ENCODE measurements around the gene THADA. TPM values are rescaled to one million over a fixed set of nuclear protein-coding genes. Genes with fewer than 3 reads are reported as not detected.
"Not testable (repeated sequence)": the region's sequence is repeated elsewhere in the genome, so short reads cannot be mapped to it uniquely, and the experiment has no call there.

THADA gene
- total RNA-seq, 3 donors from 2014 or later (not counting 1 experiment from before 2014, with no cell fraction given): 34.1 to 35.7 (median 35.3) TPM

GRCh38 chr2:43389581-43390466 is 206.0 kb downstream of the THADA start:
- Mint-ChIP-seq H3K4me1 (peaks cover 38 to 49% of the 10 kb centered on the region in 2 donors), H3K27ac (peak overlapping the region; percentile 45 to 86), H3K4me3 (peak overlapping the region; percentile 45), H3K27me3 (ENCODE audit: low read depth in 2 of 2) (no peaks in the 10 kb centered on the region), H3K9me3 (no peaks in the 10 kb centered on the region), H3K36me3 (peaks cover 5% of the 10 kb centered on the region)
- TF ChIP-seq, protein P1, sequence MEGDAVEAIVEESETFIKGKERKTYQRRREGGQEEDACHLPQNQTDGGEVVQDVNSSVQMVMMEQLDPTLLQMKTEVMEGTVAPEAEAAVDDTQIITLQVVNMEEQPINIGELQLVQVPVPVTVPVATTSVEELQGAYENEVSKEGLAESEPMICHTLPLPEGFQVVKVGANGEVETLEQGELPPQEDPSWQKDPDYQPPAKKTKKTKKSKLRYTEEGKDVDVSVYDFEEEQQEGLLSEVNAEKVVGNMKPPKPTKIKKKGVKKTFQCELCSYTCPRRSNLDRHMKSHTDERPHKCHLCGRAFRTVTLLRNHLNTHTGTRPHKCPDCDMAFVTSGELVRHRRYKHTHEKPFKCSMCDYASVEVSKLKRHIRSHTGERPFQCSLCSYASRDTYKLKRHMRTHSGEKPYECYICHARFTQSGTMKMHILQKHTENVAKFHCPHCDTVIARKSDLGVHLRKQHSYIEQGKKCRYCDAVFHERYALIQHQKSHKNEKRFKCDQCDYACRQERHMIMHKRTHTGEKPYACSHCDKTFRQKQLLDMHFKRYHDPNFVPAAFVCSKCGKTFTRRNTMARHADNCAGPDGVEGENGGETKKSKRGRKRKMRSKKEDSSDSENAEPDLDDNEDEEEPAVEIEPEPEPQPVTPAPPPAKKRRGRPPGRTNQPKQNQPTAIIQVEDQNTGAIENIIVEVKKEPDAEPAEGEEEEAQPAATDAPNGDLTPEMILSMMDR (IDR thresholded peaks at IDR 0.05): no peak
- intact Hi-C loops (cut with micrococcal nuclease): no loop called here
- DNase-seq (no peak), ATAC-seq (peak in 2 of 3 donors; percentile 43 to 68)
- WGBS (ENCODE audit: insufficient coverage): 84% methylated on average over 6 of the region's 6 CpGs
- no peaks in the 10 kb centered on the region for H3K9me3 ChIP-seq (ENCODE audit: control insufficient read depth, insufficient read depth, low read length)
- H3K27me3 ChIP-seq (ENCODE audit: control insufficient read depth, insufficient read depth, low read length): no peaks in the 10 kb centered on the region
- peaks cover 2% of the 10 kb centered on the region for H3K36me3 ChIP-seq (ENCODE audit: control insufficient read depth, insufficient read depth, low read length)
- no peak overlapping the region for H3K27ac ChIP-seq (ENCODE audit: low read length)
- H3K4me1 ChIP-seq (ENCODE audit: control insufficient read depth, insufficient read depth, low read length): peaks cover 22% of the 10 kb centered on the region
- H3K4me3 ChIP-seq (ENCODE audit: low read length): no peak overlapping the region

GRCh38 chr2:43388371-43388770 is 207.5 kb downstream of the THADA start:
- Mint-ChIP-seq H3K4me1 (peaks cover 46 to 57% of the 10 kb centered on the region in 2 donors), H3K27ac (peak overlapping the region; percentile 64 to 86), H3K4me3 (peak overlapping the region; percentile 63), H3K9me3 (no peaks in the 10 kb centered on the region), H3K36me3 (no peaks in the 10 kb centered on the region), H3K27me3 (ENCODE audit: low read depth in 2 of 2) (no peaks in the 10 kb centered on the region)
- Histone ChIP-seq H3K9me3 (ENCODE audit: control insufficient read depth, insufficient read depth, low read length) (no peaks in the 10 kb centered on the region), H3K4me3 (ENCODE audit: low read length) (no peak overlapping the region), H3K27ac (ENCODE audit: low read length) (no peak overlapping the region), H3K36me3 (ENCODE audit: control insufficient read depth, insufficient read depth, low read length) (no peaks in the 10 kb centered on the region), H3K4me1 (ENCODE audit: control insufficient read depth, insufficient read depth, low read length) (peaks cover 23% of the 10 kb centered on the region), H3K27me3 (ENCODE audit: control insufficient read depth, insufficient read depth, low read length) (no peaks in the 10 kb centered on the region)
- intact Hi-C loops (cut with micrococcal nuclease): no loop called here
- no peak for DNase-seq
- 75% methylated on average over 2 of the region's 2 CpGs for WGBS (ENCODE audit: insufficient coverage)
- no peak for ATAC-seq
- TF ChIP-seq, protein P1 (IDR thresholded peaks at IDR 0.05): no peak

GRCh38 chr2:43387092-43388062 is 208.5 kb downstream of the THADA start:
- intact Hi-C loops (cut with micrococcal nuclease): no loop called here
- no peaks in the 10 kb centered on the region for H3K9me3 ChIP-seq (ENCODE audit: control insufficient read depth, insufficient read depth, low read length)
- Mint-ChIP-seq H3K27ac (peak overlapping the region; percentile 82), H3K9me3 (no peaks in the 10 kb centered on the region), H3K27me3 (ENCODE audit: low read depth in 2 of 2) (no peaks in the 10 kb centered on the region), H3K4me3 (peak overlapping the region; percentile 81), H3K4me1 (peaks cover 46 to 60% of the 10 kb centered on the region in 2 donors), H3K36me3 (no peaks in the 10 kb centered on the region)
- H3K4me1 ChIP-seq (ENCODE audit: control insufficient read depth, insufficient read depth, low read length): peaks cover 25% of the 10 kb centered on the region
- H3K27me3 ChIP-seq (ENCODE audit: control insufficient read depth, insufficient read depth, low read length): no peaks in the 10 kb centered on the region
- peak overlapping the region; percentile 56 for H3K27ac ChIP-seq (ENCODE audit: low read length)
- no peak overlapping the region for H3K4me3 ChIP-seq (ENCODE audit: low read length)
- H3K36me3 ChIP-seq (ENCODE audit: control insufficient read depth, insufficient read depth, low read length): no peaks in the 10 kb centered on the region
- DNase-seq (no peak), ATAC-seq (peak; percentile 48 to 65 (median 58))
- TF ChIP-seq, protein P1 (IDR thresholded peaks at IDR 0.05): no peak
- WGBS (ENCODE audit: insufficient coverage): 58% methylated on average over 5 of the region's 7 CpGs

DNA sequence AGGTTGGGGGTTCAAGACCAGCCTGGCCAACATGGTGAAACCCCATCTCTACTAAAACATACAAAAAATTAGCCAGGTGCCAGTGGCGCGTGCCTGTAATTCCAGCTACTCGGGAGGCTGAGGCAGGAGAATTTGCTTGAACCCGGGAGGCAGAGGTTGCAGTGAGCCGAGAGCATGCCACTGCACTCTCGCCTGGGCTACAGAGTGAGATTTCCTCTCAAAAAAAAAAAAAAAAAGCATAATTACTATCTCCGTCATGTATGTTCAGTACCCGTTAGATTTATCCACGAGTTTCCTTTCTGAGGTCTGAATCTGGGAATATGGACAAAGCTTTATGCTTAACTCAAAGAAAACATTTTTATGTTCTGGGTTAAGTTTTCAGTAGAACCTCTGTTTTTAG is 209.2 kb downstream of the THADA start:
- H3K9me3 Mint-ChIP-seq; H3K4me3 ChIP-seq (ENCODE audit: low read length); intact Hi-C loops (cut with micrococcal nuclease); H3K9me3 ChIP-seq (ENCODE audit: control insufficient read depth, insufficient read depth, low read length); DNase-seq; H3K36me3 Mint-ChIP-seq; H3K27me3 Mint-ChIP-seq (ENCODE audit: low read depth in 2 of 2); H3K36me3 ChIP-seq (ENCODE audit: control insufficient read depth, insufficient read depth, low read length); H3K27me3 ChIP-seq (ENCODE audit: control insufficient read depth, insufficient read depth, low read length): not testable (repeated sequence)
- 76% methylated on average over 7 of the region's 9 CpGs for WGBS (ENCODE audit: insufficient coverage)
- Histone ChIP-seq H3K27ac (ENCODE audit: low read length) (peak overlapping the region; percentile 56), H3K4me1 (ENCODE audit: control insufficient read depth, insufficient read depth, low read length) (peaks cover 25% of the 10 kb centered on the region)
- peaks cover 46 to 60% of the 10 kb centered on the region in 2 donors for H3K4me1 Mint-ChIP-seq
- H3K27ac Mint-ChIP-seq: peak overlapping the region; percentile 82
- ATAC-seq: peak in 2 of 3 donors; percentile 23 to 31
- H3K4me3 Mint-ChIP-seq: peak overlapping the region; percentile 81

Data from natural killer cell (primary cell).